ENCODE data around the gene STX4. TPM values are rescaled to one million over a fixed set of nuclear protein-coding genes. Genes with fewer than 3 reads are reported as not detected.

STX4 gene
- total and polyA plus RNA-seq, 9 of the 15 experiments (the other 6 are each of a cell fraction or from before 2014, with no cell fraction given), result 3.2 to 48.0 (median 21.5) TPM

DNA sequence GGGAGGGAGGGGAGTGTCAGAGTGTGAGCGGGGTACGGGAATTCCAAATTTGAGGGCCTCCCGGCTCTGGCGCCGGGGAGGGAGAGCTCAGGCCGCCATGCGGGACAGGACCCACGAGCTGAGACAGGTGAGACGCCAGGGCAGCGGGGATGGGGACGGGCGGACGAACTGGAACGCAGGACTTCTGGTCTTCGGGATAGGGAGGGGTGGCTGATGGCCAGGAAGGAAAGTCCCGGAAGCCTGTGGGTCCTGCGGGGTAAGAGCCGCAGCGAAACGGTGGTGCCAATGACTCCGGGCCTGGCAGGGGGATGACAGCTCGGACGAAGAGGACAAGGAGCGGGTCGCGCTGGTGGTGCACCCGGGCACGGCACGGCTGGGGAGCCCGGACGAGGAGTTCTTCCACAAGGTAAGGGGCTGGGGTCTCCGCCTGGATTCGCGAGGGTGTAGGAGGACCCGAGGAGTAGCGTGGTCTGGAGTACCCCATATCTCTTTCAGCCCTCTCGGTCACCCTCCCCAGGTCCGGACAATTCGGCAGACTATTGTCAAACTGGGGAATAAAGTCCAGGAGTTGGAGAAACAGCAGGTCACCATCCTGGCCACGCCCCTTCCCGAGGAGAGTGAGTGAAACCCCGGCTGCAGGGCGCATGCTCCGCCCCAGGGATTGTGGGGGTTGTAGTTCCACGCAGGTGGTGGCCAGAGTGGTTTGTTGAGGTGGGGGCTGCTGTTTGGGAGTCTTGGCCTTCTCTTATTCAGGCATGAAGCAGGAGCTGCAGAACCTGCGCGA is 543 bp downstream of the STX4 start (continued):
- TF ChIP-seq, protein P1, sequence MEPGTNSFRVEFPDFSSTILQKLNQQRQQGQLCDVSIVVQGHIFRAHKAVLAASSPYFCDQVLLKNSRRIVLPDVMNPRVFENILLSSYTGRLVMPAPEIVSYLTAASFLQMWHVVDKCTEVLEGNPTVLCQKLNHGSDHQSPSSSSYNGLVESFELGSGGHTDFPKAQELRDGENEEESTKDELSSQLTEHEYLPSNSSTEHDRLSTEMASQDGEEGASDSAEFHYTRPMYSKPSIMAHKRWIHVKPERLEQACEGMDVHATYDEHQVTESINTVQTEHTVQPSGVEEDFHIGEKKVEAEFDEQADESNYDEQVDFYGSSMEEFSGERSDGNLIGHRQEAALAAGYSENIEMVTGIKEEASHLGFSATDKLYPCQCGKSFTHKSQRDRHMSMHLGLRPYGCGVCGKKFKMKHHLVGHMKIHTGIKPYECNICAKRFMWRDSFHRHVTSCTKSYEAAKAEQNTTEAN (CRISPR knock-in tag; IDR thresholded peaks at IDR 0.05), result 0 out of 2 replicates have a peak, but pooled peaks have one; percentile 31
- peak; percentile 30; the same call in 1 of the 2 replicates for TF ChIP-seq ZBTB7A (IDR thresholded peaks at IDR 0.05; ENCODE audit: borderline replicate concordance, control insufficient read depth, low read depth, low read length)
- TF ChIP-seq TAF1 (IDR thresholded peaks at IDR 0.05; ENCODE audit: control insufficient read depth, extremely low read depth, insufficient read depth, low read length, severe bottlenecking), result no peak
- TF ChIP-seq ADNP (tag; IDR thresholded peaks at IDR 0.05), result no peak
- TF ChIP-seq ETV5 (CRISPR knock-in tag; IDR thresholded peaks at IDR 0.05; ENCODE audit: low read depth), result peak; percentile 9; the same call in 1 of the 2 replicates
- TF ChIP-seq, protein P2, sequence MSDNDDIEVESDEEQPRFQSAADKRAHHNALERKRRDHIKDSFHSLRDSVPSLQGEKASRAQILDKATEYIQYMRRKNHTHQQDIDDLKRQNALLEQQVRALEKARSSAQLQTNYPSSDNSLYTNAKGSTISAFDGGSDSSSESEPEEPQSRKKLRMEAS (CRISPR knock-in tag; IDR thresholded peaks at IDR 0.05), result peak; percentile 53; the same call in 1 of the 2 replicates
- TF ChIP-seq ZNF274 (IDR thresholded peaks at IDR 0.05; ENCODE audit: borderline replicate concordance, low read depth, low read length), result no peak
- TF ChIP-seq SMC3 (conservative IDR thresholded peaks at IDR 0.05; ENCODE audit: insufficient read depth, low read depth, low read length), result 0 out of 2 replicates have a peak, but pooled peaks have one; percentile 6
- TF ChIP-seq, protein P3, sequence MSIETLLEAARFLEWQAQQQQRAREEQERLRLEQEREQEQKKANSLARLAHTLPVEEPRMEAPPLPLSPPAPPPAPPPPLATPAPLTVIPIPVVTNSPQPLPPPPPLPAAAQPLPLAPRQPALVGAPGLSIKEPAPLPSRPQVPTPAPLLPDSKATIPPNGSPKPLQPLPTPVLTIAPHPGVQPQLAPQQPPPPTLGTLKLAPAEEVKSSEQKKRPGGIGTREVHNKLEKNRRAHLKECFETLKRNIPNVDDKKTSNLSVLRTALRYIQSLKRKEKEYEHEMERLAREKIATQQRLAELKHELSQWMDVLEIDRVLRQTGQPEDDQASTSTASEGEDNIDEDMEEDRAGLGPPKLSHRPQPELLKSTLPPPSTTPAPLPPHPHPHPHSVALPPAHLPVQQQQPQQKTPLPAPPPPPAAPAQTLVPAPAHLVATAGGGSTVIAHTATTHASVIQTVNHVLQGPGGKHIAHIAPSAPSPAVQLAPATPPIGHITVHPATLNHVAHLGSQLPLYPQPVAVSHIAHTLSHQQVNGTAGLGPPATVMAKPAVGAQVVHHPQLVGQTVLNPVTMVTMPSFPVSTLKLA (conservative IDR thresholded peaks at IDR 0.05), result peak; percentile 98
- no peak for TF ChIP-seq BDP1 (IDR thresholded peaks at IDR 0.05; ENCODE audit: insufficient read depth, insufficient read length)
- no peak for TF ChIP-seq HIVEP1 (CRISPR knock-in tag; IDR thresholded peaks at IDR 0.05)
- peak; percentile 16; the same call in 1 of the 2 replicates for TF ChIP-seq PHF8 (IDR thresholded peaks at IDR 0.05; ENCODE audit: borderline replicate concordance, low read length)
- peak; percentile 38 for TF ChIP-seq POU5F1 (IDR thresholded peaks at IDR 0.05; ENCODE audit: borderline replicate concordance, low read depth, low read length, partially characterized antibody)
- 0 out of 2 replicates have a peak, but pooled peaks have one; percentile 17 for TF ChIP-seq ESRRA (IDR thresholded peaks at IDR 0.05; ENCODE audit: borderline replicate concordance, low read depth)
- TF ChIP-seq TCF7 (IDR thresholded peaks at IDR 0.05; ENCODE audit: borderline replicate concordance), result no peak
- peak; percentile 95 for TF ChIP-seq ZNF143 (CRISPR knock-in tag; IDR thresholded peaks at IDR 0.05)
- no peak for TF ChIP-seq ZNF263 (CRISPR knock-in tag; IDR thresholded peaks at IDR 0.05; ENCODE audit: borderline replicate concordance)
- no peak for TF ChIP-seq RBFOX2 (IDR thresholded peaks at IDR 0.05; ENCODE audit: low read depth, low read length)
- no peak for TF ChIP-seq ZNF512 (tag; IDR thresholded peaks at IDR 0.05)

Data from K562 (cell line).